ENCODE measurements around the gene WRAP73. TPM values are rescaled to one million over a fixed set of nuclear protein-coding genes. Genes with fewer than 3 reads are reported as not detected.

WRAP73 gene
- total RNA-seq, 1 donor from 2014 or later = 15.6 TPM

GRCh38 chr1:3644273-3644672 lies 5.6 kb downstream of the WRAP73 start:
- Histone ChIP-seq H3K4me3 (ENCODE audit: insufficient read depth, low read depth, low read length) (no peak overlapping the region), H3K9ac (ENCODE audit: low read length) (no peak overlapping the region), H2AFZ (ENCODE audit: low read depth, low read length) (no peak overlapping the region), H3K27me3 (ENCODE audit: insufficient read depth, low read length) (no peaks in the 10 kb centered on the region), H4K20me1 (ENCODE audit: insufficient read depth, low read length) (no peaks in the 10 kb centered on the region), H3K9me3 (ENCODE audit: insufficient read depth, low read depth, low read length) (no peaks in the 10 kb centered on the region), H3K36me3 (ENCODE audit: insufficient read depth, low read length) (peaks cover 11% of the 10 kb centered on the region), H3K79me2 (ENCODE audit: insufficient read depth, low read length) (peaks cover 3% of the 10 kb centered on the region), H3K4me1 (ENCODE audit: insufficient read depth, low read length) (peaks cover 3% of the 10 kb centered on the region), H3K4me2 (ENCODE audit: low read length) (no peak overlapping the region), H3K27ac (ENCODE audit: low read depth, low read length) (no peak overlapping the region)
- no peak for FAIRE-seq
- no peaks in the 10 kb centered on the region for H3K27me3 Mint-ChIP-seq (ENCODE audit: low read depth, unreplicated experiment)
- no peaks in the 10 kb centered on the region for H3K9me3 Mint-ChIP-seq (ENCODE audit: unreplicated experiment)
- TF ChIP-seq CTCF (IDR thresholded peaks at IDR 0.05; ENCODE audit: insufficient read depth, low read depth, low read length) = no peak
- no peak for TF ChIP-seq EZH2 (IDR thresholded peaks at IDR 0.05; ENCODE audit: insufficient read depth, low read length)
- no peak overlapping the region for H3K27ac Mint-ChIP-seq (ENCODE audit: unreplicated experiment)
- no peaks in the 10 kb centered on the region for H3K4me1 Mint-ChIP-seq (ENCODE audit: low read depth, unreplicated experiment)
- DNase-seq (ENCODE audit: low read depth) = no peak
- H3K4me3 Mint-ChIP-seq (ENCODE audit: unreplicated experiment) = no peak overlapping the region
- peaks cover 3% of the 10 kb centered on the region for H3K36me3 Mint-ChIP-seq (ENCODE audit: low read depth, unreplicated experiment)

- H3K4me3 Mint-ChIP-seq (ENCODE audit: unreplicated experiment) = no peak overlapping the region
- no peak overlapping the region for H3K4me2 ChIP-seq (ENCODE audit: low read length)
- FAIRE-seq (no peak), DNase-seq (ENCODE audit: low read depth) (no peak)
- peaks cover 11% of the 10 kb centered on the region for H3K36me3 ChIP-seq (ENCODE audit: insufficient read depth, low read length)
- H3K9me3 ChIP-seq (ENCODE audit: insufficient read depth, low read depth, low read length) = no peaks in the 10 kb centered on the region
- no peaks in the 10 kb centered on the region for H3K4me1 ChIP-seq (ENCODE audit: insufficient read depth, low read length)
- H3K9me3 Mint-ChIP-seq (ENCODE audit: unreplicated experiment) = no peaks in the 10 kb centered on the region
- H3K27ac ChIP-seq (ENCODE audit: low read depth, low read length) = no peak overlapping the region
- TF ChIP-seq EZH2 (IDR thresholded peaks at IDR 0.05; ENCODE audit: insufficient read depth, low read length) (no peak), CTCF (IDR thresholded peaks at IDR 0.05; ENCODE audit: insufficient read depth, low read depth, low read length) (no peak)
- H3K36me3 Mint-ChIP-seq (ENCODE audit: low read depth, unreplicated experiment) = peaks cover 8% of the 10 kb centered on the region
- H3K79me2 ChIP-seq (ENCODE audit: insufficient read depth, low read length) = no peaks in the 10 kb centered on the region
- H3K27ac Mint-ChIP-seq (ENCODE audit: unreplicated experiment) = no peak overlapping the region
- H3K27me3 Mint-ChIP-seq (ENCODE audit: low read depth, unreplicated experiment) = no peaks in the 10 kb centered on the region
- peaks cover 2% of the 10 kb centered on the region for H3K4me1 Mint-ChIP-seq (ENCODE audit: low read depth, unreplicated experiment)
- no peak overlapping the region for H3K9ac ChIP-seq (ENCODE audit: low read length)
- H2AFZ ChIP-seq (ENCODE audit: low read depth, low read length) = no peak overlapping the region
- no peak overlapping the region for H3K4me3 ChIP-seq (ENCODE audit: insufficient read depth, low read depth, low read length)
- H3K27me3 ChIP-seq (ENCODE audit: insufficient read depth, low read length) = no peaks in the 10 kb centered on the region
- H4K20me1 ChIP-seq (ENCODE audit: insufficient read depth, low read length) = no peaks in the 10 kb centered on the region
These were observed 6.8 kb downstream of the WRAP73 start for GRCh38 chr1:3642919-3643675.

- no peaks in the 10 kb centered on the region for H3K9me3 Mint-ChIP-seq (ENCODE audit: unreplicated experiment)
These were observed 8.1 kb downstream of the WRAP73 start for GRCh38 chr1:3641816-3642215.

More at GRCh38 chr1:3641816-3642215, 8.1 kb downstream of the WRAP73 start:
- FAIRE-seq (no peak), DNase-seq (ENCODE audit: low read depth) (no peak)
- Mint-ChIP-seq H3K27ac (ENCODE audit: unreplicated experiment) (no peak overlapping the region), H3K36me3 (ENCODE audit: low read depth, unreplicated experiment) (peaks cover 15% of the 10 kb centered on the region), H3K27me3 (ENCODE audit: low read depth, unreplicated experiment) (no peaks in the 10 kb centered on the region), H3K4me3 (ENCODE audit: unreplicated experiment) (no peak overlapping the region), H3K4me1 (ENCODE audit: low read depth, unreplicated experiment) (peaks cover 2% of the 10 kb centered on the region)
- H3K79me2 ChIP-seq (ENCODE audit: insufficient read depth, low read length) = no peaks in the 10 kb centered on the region
- H4K20me1 ChIP-seq (ENCODE audit: insufficient read depth, low read length) = no peaks in the 10 kb centered on the region
- H3K36me3 ChIP-seq (ENCODE audit: insufficient read depth, low read length) = peaks cover 15% of the 10 kb centered on the region
- no peaks in the 10 kb centered on the region for H3K27me3 ChIP-seq (ENCODE audit: insufficient read depth, low read length)
- H3K27ac ChIP-seq (ENCODE audit: low read depth, low read length) = no peak overlapping the region
- no peak overlapping the region for H3K9ac ChIP-seq (ENCODE audit: low read length)
- no peaks in the 10 kb centered on the region for H3K4me1 ChIP-seq (ENCODE audit: insufficient read depth, low read length)
- no peak overlapping the region for H3K4me3 ChIP-seq (ENCODE audit: insufficient read depth, low read depth, low read length)
- H3K4me2 ChIP-seq (ENCODE audit: low read length) = no peak overlapping the region
- H2AFZ ChIP-seq (ENCODE audit: low read depth, low read length) = no peak overlapping the region
- no peaks in the 10 kb centered on the region for H3K9me3 ChIP-seq (ENCODE audit: insufficient read depth, low read depth, low read length)
- no peak for TF ChIP-seq EZH2 (IDR thresholded peaks at IDR 0.05; ENCODE audit: insufficient read depth, low read length)
- no peak for TF ChIP-seq CTCF (IDR thresholded peaks at IDR 0.05; ENCODE audit: insufficient read depth, low read depth, low read length)
